A549 (cell line): ENCODE data around the gene RUSF1. TPM values are rescaled to one million over a fixed set of nuclear protein-coding genes. Genes with fewer than 3 reads are reported as not detected.

Source experiments
- ATAC-seq, 2 experiments: fragments of 200-7000 bp in 1 of 2; fragments of >200 bp in 1 of 2; cut with Nextera tagmentation in 1 of 2; cut with Tn5 transposase in 1 of 2; 3 replicates each; pipeline versions ENCODE4 v1.8.0 to v1.9.1; 2018 to 2020; ENCODE audit warnings: mild to moderate bottlenecking in 1 of 2, moderate library complexity in 1 of 2
- CTCF ChIA-PET: fragments of 300-600 bp; sonication (Branson Sonifier 250); formaldehyde crosslinking; extraction: SDS; loops from one replicate; lab custom pipeline; 2021; ENCODE audit warnings: antibody characterized with exemption, inconsistent platforms; lab: Yijun Ruan, JAX
- POLR2A ChIA-PET: fragments of 350-600 bp; formaldehyde crosslinking; extraction: SDS; loops from one replicate; lab custom pipeline; 2021; ENCODE audit warnings: antibody characterized with exemption, inconsistent platforms; lab: Yijun Ruan, JAX
- DNase-seq, 2 experiments: peaks; one replicate each; pipeline versions ENCODE4 v3.0.0 to v3.0.0-alpha.2; 2011 to 2016; ENCODE audit warnings: low read depth in 1 of 2, low spot score in 1 of 2
- FAIRE-seq: peaks from 2 replicates; lab custom pipeline; 2011; peaks lifted over from hg19 to GRCh38; lab: Jason Lieb, UNC
- H3K27ac ChIP-seq, 2 experiments: fragments of >200 bp; sonication (Bioruptor Twin); formaldehyde crosslinking; 3 replicates each; pipeline ENCODE4 v1.5.1; 2016 to 2017
- H3K4me1 ChIP-seq: fragments of >200 bp; sonication (Bioruptor Twin); formaldehyde crosslinking; 3 replicates; pipeline ENCODE4 v1.6.1; 2016
- H3K4me2 ChIP-seq: fragments of >200 bp; sonication (Bioruptor Twin); formaldehyde crosslinking; 3 replicates; pipeline ENCODE4 v1.6.1; 2016
- H3K4me3 ChIP-seq: fragments of >200 bp; sonication (Bioruptor Twin); formaldehyde crosslinking; 3 replicates; pipeline ENCODE4 v1.5.1; 2016
- H3K9me3 ChIP-seq: fragments of >200 bp; sonication (Bioruptor Twin); formaldehyde crosslinking; 3 replicates; pipeline ENCODE4 v1.6.1; 2016
- ATOH8 ChIP-seq: fragments of 250-450 bp; sonication (Bioruptor Pico); IDR thresholded peaks from 2 replicates; pipeline ENCODE4 v1.5.0; 2020; ENCODE audit warnings: low read depth, mild to moderate bottlenecking, moderate library complexity
- BCL3 ChIP-seq: fragments of >200 bp; sonication (Bioruptor Twin); formaldehyde crosslinking; IDR thresholded peaks from 3 replicates; pipeline ENCODE4 v1.6.1; 2016
- CTCF ChIP-seq: fragments of >200 bp; sonication (Bioruptor Twin); formaldehyde crosslinking; IDR thresholded peaks from 3 replicates; pipeline ENCODE4 v1.5.1; 2016
- ESRRA ChIP-seq: fragments of 150-350 bp; IDR thresholded peaks from 2 replicates; pipeline ENCODE4 v1.6.1; 2014; ENCODE audit warnings: mild to moderate bottlenecking, low read length, borderline replicate concordance
- FOSL2 ChIP-seq, 2 experiments: fragments of 450-650 bp in 1 of 2; fragments of >200 bp in 1 of 2; sonication (Bioruptor Twin) in 1 of 2; formaldehyde crosslinking; IDR thresholded peaks; 2 replicates each; pipeline versions ENCODE4 v1.5.0 to v1.6.1; 2016 to 2020; ENCODE audit warnings: mild to moderate bottlenecking in 1 of 2, moderate library complexity in 1 of 2
- FOXS1 ChIP-seq: fragments of 250-450 bp; sonication (Bioruptor Pico); IDR thresholded peaks from 2 replicates; pipeline ENCODE4 v1.5.0; 2020; ENCODE audit warnings: mild to moderate bottlenecking, moderate library complexity
- HEYL ChIP-seq: fragments of 250-450 bp; sonication (Bioruptor Pico); IDR thresholded peaks from 2 replicates; pipeline ENCODE4 v1.8.0; 2021; ENCODE audit warnings: mild to moderate bottlenecking, moderate library complexity
- HOXA7 ChIP-seq: fragments of 250-450 bp; sonication (Bioruptor Pico); IDR thresholded peaks from 2 replicates; pipeline ENCODE4 v1.5.0; 2020; ENCODE audit warnings: mild to moderate bottlenecking, moderate library complexity
- KDM1A ChIP-seq: fragments of 200-600 bp; sonication (generic); IDR thresholded peaks from 2 replicates; pipeline ENCODE4 v1.6.1; 2016; ENCODE audit warnings: low read depth, mild to moderate bottlenecking
- MAX ChIP-seq: IDR thresholded peaks from 2 replicates; pipeline ENCODE4 v1.6.1; 2012
- MAZ ChIP-seq: fragments of 150-350 bp; IDR thresholded peaks from 2 replicates; pipeline ENCODE4 v1.6.1; 2014; ENCODE audit warnings: antibody characterized with exemption, low read depth, low read length, borderline replicate concordance
- NR3C1 ChIP-seq: fragments of >200 bp; sonication (Bioruptor Twin); formaldehyde crosslinking; IDR thresholded peaks from 3 replicates; pipeline ENCODE4 v1.6.1; 2017
- RAD21 ChIP-seq, 2 experiments: fragments of >200 bp in 1 of 2; sonication (Bioruptor Twin) in 1 of 2; formaldehyde crosslinking in 1 of 2; IDR thresholded peaks in 1 of 2; conservative IDR thresholded peaks in 1 of 2; 2 replicates in 1 of 2; 3 replicates in 1 of 2; pipeline ENCODE4 v1.6.1; 2012 to 2018; ENCODE audit warnings: inconsistent platforms in 1 of 2
- RNF2 ChIP-seq: fragments of 200-600 bp; sonication (generic); IDR thresholded peaks from 2 replicates; pipeline ENCODE4 v1.6.1; 2016; ENCODE audit warnings: low read depth, mild to moderate bottlenecking, antibody characterized with exemption, moderate library complexity, borderline replicate concordance
- SREBF2 ChIP-seq: fragments of 450-650 bp; IDR thresholded peaks from 2 replicates; pipeline ENCODE4 v1.6.1; 2014; ENCODE audit warnings: mild to moderate bottlenecking, moderate library complexity
- TP53 ChIP-seq: fragments of 250-450 bp; sonication (Bioruptor Pico); IDR thresholded peaks from 2 replicates; pipeline ENCODE4 v1.5.0; 2021; ENCODE audit warnings: mild to moderate bottlenecking, moderate library complexity
- ZFP36 ChIP-seq: fragments of 450-650 bp; IDR thresholded peaks from 2 replicates; pipeline ENCODE4 v1.6.1; 2014; ENCODE audit warnings: borderline replicate concordance; ENCODE audit not compliant: partially characterized antibody
- ZNF302 ChIP-seq: fragments of 250-450 bp; sonication (Bioruptor Pico); IDR thresholded peaks from 2 replicates; pipeline ENCODE4 v1.9.0; 2021; ENCODE audit warnings: inconsistent platforms, mild to moderate bottlenecking, moderate library complexity
- ZSCAN20 ChIP-seq: fragments of 250-450 bp; sonication (Bioruptor Pico); IDR thresholded peaks from 2 replicates; pipeline ENCODE4 v1.8.0; 2022; ENCODE audit warnings: mild to moderate bottlenecking, moderate library complexity
- WGBS: methylation state at CpG from one replicate; pipeline ENCODE4 v1.1.6; 2017; ENCODE audit errors: missing lambda C conversion rate; 5-methylcytosine and 5-hydroxymethylcytosine counted together
- polyA plus RNA-seq, 4 experiments: library from polyadenylated mRNA; depleted of rRNA in 3 of 4; stranded (reverse); fragments of >200 nt; fragmentation: RNase III in 1 of 4; extraction: RNeasy Plus Mini Kit Qiagen cat#74134 plus additional on column Dnase treatment in 1 of 4; gene quantifications; 2 replicates in 3 of 4; 3 replicates in 1 of 4; pipeline ENCODE4 v1.2.3, GENCODE V29; 2011 to 2017
- TF ChIP-seq, protein P1 (sequence below): fragments of 250-450 bp; sonication (Bioruptor Pico); IDR thresholded peaks from 2 replicates; pipeline ENCODE4 v1.5.0; 2021; ENCODE audit warnings: mild to moderate bottlenecking, moderate library complexity, borderline replicate concordance

RUSF1 gene
- polyA plus RNA-seq, 2 of the 4 experiments (the other 2 are of a cell fraction), result 27.8 to 35.3 TPM

DNA sequence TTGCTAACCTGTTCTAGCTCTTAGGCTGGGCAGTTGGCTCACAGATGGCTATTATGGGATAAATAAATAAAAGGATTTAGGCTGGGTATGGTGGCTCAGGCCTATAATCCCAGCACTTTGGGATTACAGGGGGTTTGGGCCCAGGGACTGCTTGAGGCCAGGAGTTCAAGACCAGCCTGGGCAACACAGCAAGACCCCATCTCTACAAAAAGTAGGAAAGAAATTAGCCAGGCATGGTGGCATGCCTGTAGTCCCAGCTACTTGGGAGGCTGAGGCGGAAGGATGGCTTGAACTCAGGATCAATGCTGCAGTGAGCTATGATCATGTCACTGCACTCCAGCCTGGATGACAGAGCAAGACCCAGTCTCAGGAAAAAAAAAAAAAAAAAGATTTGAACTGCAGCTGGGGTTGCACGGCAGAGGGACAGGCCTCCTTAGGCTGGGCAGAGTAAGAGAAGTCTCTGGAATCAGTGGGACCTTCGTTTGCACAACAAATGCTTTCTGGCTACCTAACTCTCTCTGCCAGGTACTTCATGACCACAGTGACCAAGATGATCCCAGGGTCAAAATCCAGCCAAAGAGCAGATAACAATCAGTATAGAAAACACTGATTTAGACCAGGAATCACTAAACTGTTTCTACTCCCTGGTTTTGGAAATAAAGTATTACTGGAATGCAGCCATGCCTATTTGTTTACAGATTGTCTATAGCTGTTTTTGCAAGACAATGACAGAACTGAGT is 6.8 kb downstream of the RUSF1 start:
- DNase-seq (no peak), FAIRE-seq (no peak), ATAC-seq (no peak)
- Histone ChIP-seq H3K9me3 (no peaks in the 10 kb centered on the region), H3K27ac (no peak overlapping the region), H3K4me3 (no peak overlapping the region), H3K4me2 (no peak overlapping the region), H3K4me1 (no peaks in the 10 kb centered on the region; the same call in 2 of the 3 replicates)
- 76% methylated on average over 3 of the region's 3 CpGs for WGBS
- no peak for TF ChIP-seq SREBF2
- no peak for TF ChIP-seq ZFP36
- TF ChIP-seq ZNF302 (CRISPR knock-in tag), result no peak
- no peak for TF ChIP-seq KDM1A
- no peak for TF ChIP-seq CTCF
- no peak for TF ChIP-seq ESRRA
- no peak for TF ChIP-seq HEYL (CRISPR knock-in tag)
- no peak for TF ChIP-seq RNF2
- TF ChIP-seq FOXS1 (CRISPR knock-in tag), result no peak
- TF ChIP-seq, protein P1, sequence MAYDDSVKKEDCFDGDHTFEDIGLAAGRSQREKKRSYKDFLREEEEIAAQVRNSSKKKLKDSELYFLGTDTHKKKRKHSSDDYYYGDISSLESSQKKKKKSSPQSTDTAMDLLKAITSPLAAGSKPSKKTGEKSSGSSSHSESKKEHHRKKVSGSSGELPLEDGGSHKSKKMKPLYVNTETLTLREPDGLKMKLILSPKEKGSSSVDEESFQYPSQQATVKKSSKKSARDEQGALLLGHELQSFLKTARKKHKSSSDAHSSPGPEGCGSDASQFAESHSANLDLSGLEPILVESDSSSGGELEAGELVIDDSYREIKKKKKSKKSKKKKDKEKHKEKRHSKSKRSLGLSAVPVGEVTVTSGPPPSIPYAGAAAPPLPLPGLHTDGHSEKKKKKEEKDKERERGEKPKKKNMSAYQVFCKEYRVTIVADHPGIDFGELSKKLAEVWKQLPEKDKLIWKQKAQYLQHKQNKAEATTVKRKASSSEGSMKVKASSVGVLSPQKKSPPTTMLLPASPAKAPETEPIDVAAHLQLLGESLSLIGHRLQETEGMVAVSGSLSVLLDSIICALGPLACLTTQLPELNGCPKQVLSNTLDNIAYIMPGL (CRISPR knock-in tag), result no peak
- no peak for TF ChIP-seq ZSCAN20 (CRISPR knock-in tag)
- TF ChIP-seq NR3C1, result no peak
- TF ChIP-seq HOXA7 (CRISPR knock-in tag), result no peak
- no peak for TF ChIP-seq MAZ
- TF ChIP-seq RAD21 (conservative IDR thresholded peaks at IDR 0.05 in 1 of 2, IDR thresholded peaks at IDR 0.05 in 1 of 2), result no peak
- TF ChIP-seq MAX, result no peak
- TF ChIP-seq BCL3, result no peak
- no peak for TF ChIP-seq TP53 (CRISPR knock-in tag)
- TF ChIP-seq FOSL2 (IDR thresholded peaks at IDR 0.05), result no peak
- no peak for TF ChIP-seq FOSL2 (CRISPR knock-in tag; IDR thresholded peaks at IDR 0.05)
- TF ChIP-seq ATOH8, result no peak
- ChIA-PET CTCF (interaction anchor here (0.7 to 1.3 kb wide), 2 partner anchors 33 to 367 kb away, joined by 3 to 5 read pairs; no protein-coding TSS in a partner anchor), POLR2A (interaction anchor here (0.5 to 0.6 kb wide), 2 partner anchors 23 to 367 kb away, joined by 3 to 5 read pairs; no protein-coding TSS in a partner anchor)
